K562 treated with DMSO at 1 percent for 12 hours (cell line): Measurements from ENCODE around the gene WDR41. TPM values are rescaled to one million over a fixed set of nuclear protein-coding genes. Genes with fewer than 3 reads are reported as not detected.

Experiments used
- total RNA-seq: library from RNA; unstranded; fragments of 300-600 nt; gene quantifications from 2 replicates; pipeline ENCODE4 v1.2.3, GENCODE V29; 2022; ENCODE audit not compliant: insufficient read depth

The WDR41 gene, protein sequence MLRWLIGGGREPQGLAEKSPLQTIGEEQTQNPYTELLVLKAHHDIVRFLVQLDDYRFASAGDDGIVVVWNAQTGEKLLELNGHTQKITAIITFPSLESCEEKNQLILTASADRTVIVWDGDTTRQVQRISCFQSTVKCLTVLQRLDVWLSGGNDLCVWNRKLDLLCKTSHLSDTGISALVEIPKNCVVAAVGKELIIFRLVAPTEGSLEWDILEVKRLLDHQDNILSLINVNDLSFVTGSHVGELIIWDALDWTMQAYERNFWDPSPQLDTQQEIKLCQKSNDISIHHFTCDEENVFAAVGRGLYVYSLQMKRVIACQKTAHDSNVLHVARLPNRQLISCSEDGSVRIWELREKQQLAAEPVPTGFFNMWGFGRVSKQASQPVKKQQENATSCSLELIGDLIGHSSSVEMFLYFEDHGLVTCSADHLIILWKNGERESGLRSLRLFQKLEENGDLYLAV
- 21.9 and 43.4 TPM in 2 replicates for total RNA-seq

DNA sequence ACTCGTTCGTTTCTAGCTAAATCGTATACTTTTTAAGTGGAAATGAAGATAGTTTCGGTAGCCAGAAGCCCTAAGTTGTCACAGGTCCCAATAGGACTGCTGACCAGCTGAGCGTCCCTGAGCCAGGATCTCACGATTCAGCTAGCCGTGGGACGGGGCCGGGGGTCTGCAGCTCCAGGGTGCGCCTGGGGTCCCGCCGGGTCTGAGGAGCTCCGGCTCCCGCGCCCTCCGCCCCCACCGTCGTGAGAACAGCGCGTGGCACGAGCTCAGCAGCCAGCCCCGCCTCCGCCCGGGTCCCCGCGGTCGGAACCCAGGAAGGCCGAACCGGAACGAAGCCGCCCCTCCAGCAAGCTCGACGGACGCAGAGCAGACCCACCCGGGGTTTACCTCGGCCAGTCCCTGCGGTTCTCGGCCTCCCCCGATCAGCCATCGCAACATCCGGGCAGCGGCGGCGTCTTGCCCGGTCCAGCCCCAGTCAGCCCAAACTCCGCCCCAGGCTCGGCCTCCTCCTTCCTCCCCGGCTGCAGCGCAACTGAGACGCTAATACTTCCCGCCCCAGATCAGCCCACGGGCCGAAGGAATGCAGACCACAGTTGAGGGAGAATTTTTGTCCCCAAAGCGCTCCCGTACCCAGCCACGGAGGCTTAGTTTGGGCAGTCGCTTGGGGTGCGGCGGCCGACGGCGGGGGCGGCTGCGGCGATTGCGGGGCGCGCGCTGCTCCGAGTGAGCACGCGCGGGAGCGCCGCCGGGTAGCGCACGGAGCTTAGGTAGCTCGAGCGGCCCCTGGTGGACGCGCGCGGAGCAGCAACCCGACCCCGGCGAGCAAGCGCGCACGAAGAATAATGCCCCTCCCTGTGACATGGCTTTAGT lies at the start of gene WDR41:
Gene WDR41 (minus strand): TSS at position 534 of the 870 bp plus-strand sequence. CDS start 96 bp downstream, at position 438.

Other genes with a start within 250 kb of the WDR41 start
- gene OTP, start 146.4 kb upstream of the WDR41 start, total RNA-seq: 0.26 and 0.27 TPM in 2 replicates